HepG2 (cell line): ENCODE measurements around the gene MGST1.

Source experiments
- AGO1 ChIP-seq: fragments of 200-400 bp; formaldehyde crosslinking; IDR thresholded peaks from 2 replicates; pipeline ENCODE4 v1.6.1; 2017; ENCODE audit warnings: mild to moderate bottlenecking, low read depth, low read length, moderate library complexity; ENCODE audit not compliant: poor library complexity, severe bottlenecking
- ATF6 ChIP-seq: sonication (generic); formaldehyde crosslinking; conservative IDR thresholded peaks from 2 replicates; pipeline ENCODE4 v1.4.0; 2020; ENCODE audit warnings: missing genetic modification reagents
- HNF4A ChIP-seq: sonication (generic); formaldehyde crosslinking; IDR thresholded peaks from 2 replicates; pipeline ENCODE4 v1.4.0; 2020; ENCODE audit warnings: missing genetic modification reagents
- MXI1 ChIP-seq: IDR thresholded peaks from 3 replicates; pipeline ENCODE4 v1.6.1; 2012; ENCODE audit warnings: low read depth, low read length, inconsistent platforms, borderline replicate concordance
- PRDM4 ChIP-seq: sonication (generic); formaldehyde crosslinking; IDR thresholded peaks from 2 replicates; pipeline ENCODE4 v1.9.0; 2021; ENCODE audit warnings: missing genetic modification reagents, borderline replicate concordance
- RAD51 ChIP-seq: fragments of 450-650 bp; IDR thresholded peaks from 2 replicates; pipeline ENCODE4 v1.6.1; 2016; ENCODE audit warnings: borderline replicate concordance
- RFXANK ChIP-seq: IDR thresholded peaks from 2 replicates; pipeline ENCODE4 v1.6.1; 2016
- TAF1 ChIP-seq: sonication (generic); formaldehyde crosslinking; IDR thresholded peaks from 2 replicates; pipeline ENCODE4 v1.4.0; 2020; ENCODE audit warnings: missing genetic modification reagents
- ZBTB38 ChIP-seq: sonication (generic); formaldehyde crosslinking; IDR thresholded peaks from 2 replicates; pipeline ENCODE4 v1.5.1; 2020; ENCODE audit warnings: mild to moderate bottlenecking, missing genetic modification reagents

GRCh38 chr12:16384732-16385131, 37.3 kb downstream of the MGST1 start:
- no peak for TF ChIP-seq RFXANK (CRISPR knock-in tag)
- no peak for TF ChIP-seq HNF4A (CRISPR knock-in tag)
- TF ChIP-seq PRDM4 (CRISPR knock-in tag) = no peak
- no peak for TF ChIP-seq MXI1
- no peak for TF ChIP-seq TAF1 (CRISPR knock-in tag)
- no peak for TF ChIP-seq ZBTB38 (CRISPR knock-in tag)
- no peak for TF ChIP-seq AGO1
- no peak for TF ChIP-seq RAD51
- no peak for TF ChIP-seq ATF6 (CRISPR knock-in tag)
